Activated B cell treated with CpG ODN at 0.5 μM for 24 hours (primary cell): Measurements from ENCODE around the gene EVC. TPM values are rescaled to one million over a fixed set of nuclear protein-coding genes. Genes with fewer than 3 reads are reported as not detected.

Source experiments
- ATAC-seq: fragments of 200-7000 bp; cut with Tn5 transposase; one replicate; pipeline ENCODE4 v1.10.0; 2021; ENCODE audit warnings: low read depth, mild to moderate bottlenecking, moderate library complexity
- CTCF ChIA-PET: fragments of 350-600 bp; sonication (Branson Sonifier 250); formaldehyde crosslinking; loops from one replicate; lab custom pipeline; 2021; ENCODE audit warnings: antibody characterized with exemption; lab: Charles Lee
- POLR2A ChIA-PET: fragments of 350-600 bp; sonication (Branson Sonifier 250); formaldehyde crosslinking; loops from one replicate; lab custom pipeline; 2021; ENCODE audit warnings: antibody characterized with exemption; lab: Charles Lee
- DNase-seq: peaks from one replicate; pipeline ENCODE4 v3.0.0; 2022
- H3K27ac Mint-ChIP-seq: one replicate; pipeline ENCODE4 v1.8.0; 2020; ENCODE audit warnings: mixed read lengths
- H3K27me3 Mint-ChIP-seq: one replicate; pipeline ENCODE4 v1.8.0; 2021; ENCODE audit warnings: mixed read lengths
- H3K36me3 Mint-ChIP-seq: one replicate; pipeline ENCODE4 v1.8.0; 2021; ENCODE audit warnings: low read depth, mixed read lengths
- H3K4me1 Mint-ChIP-seq: one replicate; pipeline ENCODE4 v1.8.0; 2021; ENCODE audit warnings: mixed read lengths
- H3K4me3 Mint-ChIP-seq: one replicate; pipeline ENCODE4 v1.8.0; 2020; ENCODE audit warnings: mild to moderate bottlenecking, mixed read lengths
- H3K9me3 Mint-ChIP-seq: one replicate; pipeline ENCODE4 v1.8.0; 2020; ENCODE audit warnings: mixed read lengths
- intact Hi-C: fragments of 100-400 bp; cut with micrococcal nuclease; formaldehyde crosslinking; loops from one replicate; pipeline ENCODE4 v1.15.1; 2024
- total RNA-seq: library from RNA; stranded (reverse); gene quantifications from 2 replicates; pipeline ENCODE4 v1.2.3, GENCODE V29; 2022
- TF ChIP-seq, protein P1 (sequence below): fragments of 200-600 bp; IDR thresholded peaks from one replicate; pipeline ENCODE4 v1.8.0; 2022; ENCODE audit warnings: antibody characterized with exemption, mild to moderate bottlenecking

Gene EVC
- 0.16 and 0.76 TPM in 2 replicates for total RNA-seq

DNA sequence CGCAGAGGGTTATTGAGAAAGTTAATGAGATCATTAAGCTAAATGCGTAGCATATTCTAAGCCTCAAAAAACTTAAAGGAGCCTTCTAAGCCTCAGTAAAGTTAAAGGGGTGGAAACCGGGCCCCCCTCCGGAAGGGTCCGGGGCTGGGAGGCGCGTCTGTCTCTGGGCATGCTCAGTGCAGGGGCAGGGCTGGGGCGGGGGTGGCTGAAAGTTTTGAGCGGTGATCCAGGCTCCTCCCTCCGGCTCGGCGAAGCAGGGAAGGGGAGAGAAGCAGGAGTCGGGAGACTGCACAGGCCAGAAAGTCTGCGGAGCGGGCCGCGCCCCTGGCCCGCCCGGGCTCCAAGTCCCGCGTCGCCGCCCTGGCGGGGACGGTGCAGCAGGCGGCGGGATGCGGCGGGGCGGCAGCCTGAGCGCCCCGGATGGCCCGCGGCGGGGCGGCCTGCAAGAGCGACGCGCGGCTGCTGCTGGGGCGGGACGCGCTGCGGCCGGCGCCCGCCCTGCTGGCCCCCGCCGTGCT is at the start of gene EVC:
TSS of gene EVC (plus strand) at position 241 of the 518 bp plus-strand sequence. CDS start at position 421, 180 bp downstream.
- intact Hi-C loops = no loop called here
- no peak within 1 kb of the TSS for H3K27ac Mint-ChIP-seq
- TF ChIP-seq, protein P1, sequence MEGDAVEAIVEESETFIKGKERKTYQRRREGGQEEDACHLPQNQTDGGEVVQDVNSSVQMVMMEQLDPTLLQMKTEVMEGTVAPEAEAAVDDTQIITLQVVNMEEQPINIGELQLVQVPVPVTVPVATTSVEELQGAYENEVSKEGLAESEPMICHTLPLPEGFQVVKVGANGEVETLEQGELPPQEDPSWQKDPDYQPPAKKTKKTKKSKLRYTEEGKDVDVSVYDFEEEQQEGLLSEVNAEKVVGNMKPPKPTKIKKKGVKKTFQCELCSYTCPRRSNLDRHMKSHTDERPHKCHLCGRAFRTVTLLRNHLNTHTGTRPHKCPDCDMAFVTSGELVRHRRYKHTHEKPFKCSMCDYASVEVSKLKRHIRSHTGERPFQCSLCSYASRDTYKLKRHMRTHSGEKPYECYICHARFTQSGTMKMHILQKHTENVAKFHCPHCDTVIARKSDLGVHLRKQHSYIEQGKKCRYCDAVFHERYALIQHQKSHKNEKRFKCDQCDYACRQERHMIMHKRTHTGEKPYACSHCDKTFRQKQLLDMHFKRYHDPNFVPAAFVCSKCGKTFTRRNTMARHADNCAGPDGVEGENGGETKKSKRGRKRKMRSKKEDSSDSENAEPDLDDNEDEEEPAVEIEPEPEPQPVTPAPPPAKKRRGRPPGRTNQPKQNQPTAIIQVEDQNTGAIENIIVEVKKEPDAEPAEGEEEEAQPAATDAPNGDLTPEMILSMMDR = no peak

DNA sequence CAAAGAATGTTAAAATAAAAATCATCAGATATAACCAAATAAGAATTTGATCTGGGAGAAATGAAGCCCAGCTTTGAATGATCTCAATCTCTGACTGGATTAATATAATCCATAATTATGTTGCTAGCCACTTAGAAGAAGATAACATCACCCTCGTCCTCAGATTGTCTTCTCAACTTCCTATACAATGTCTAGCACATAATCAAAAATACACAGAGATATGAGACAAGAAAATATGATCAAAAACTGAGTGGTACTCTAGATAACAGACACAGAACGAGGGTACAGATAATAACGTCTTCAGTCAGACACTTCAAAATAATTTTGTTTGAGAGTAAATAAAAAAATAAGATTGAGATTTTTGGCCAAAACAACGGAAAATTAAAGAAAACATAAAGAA is 49.8 kb upstream of the EVC start:
- Mint-ChIP-seq H3K4me3 (no peak overlapping the region), H3K27ac (no peak overlapping the region), H3K27me3 (no peaks in the 10 kb centered on the region), H3K36me3 (no peaks in the 10 kb centered on the region), H3K9me3 (peaks cover 4% of the 10 kb centered on the region), H3K4me1 (no peaks in the 10 kb centered on the region)
- DNase-seq (no peak), ATAC-seq (no peak)
- ChIA-PET CTCF (no interaction called here), POLR2A (no interaction called here)
- intact Hi-C loops = no loop called here
- TF ChIP-seq, protein P1 = no peak

More for the DNA sequence above, at the start of gene EVC:
- ChIA-PET CTCF (no interaction called here), POLR2A (no interaction called here)
- peak; percentile 54 for ATAC-seq
- peak within 1 kb of the TSS; percentile 67 for H3K4me3 Mint-ChIP-seq
- peaks cover 22% of the 10 kb centered on the region for H3K4me1 Mint-ChIP-seq
- peaks cover 36% of the 10 kb centered on the region for H3K27me3 Mint-ChIP-seq
- no peak for DNase-seq
- H3K36me3 Mint-ChIP-seq = no peaks in the 10 kb centered on the region
- H3K9me3 Mint-ChIP-seq = peaks cover 9% of the 10 kb centered on the region

DNA sequence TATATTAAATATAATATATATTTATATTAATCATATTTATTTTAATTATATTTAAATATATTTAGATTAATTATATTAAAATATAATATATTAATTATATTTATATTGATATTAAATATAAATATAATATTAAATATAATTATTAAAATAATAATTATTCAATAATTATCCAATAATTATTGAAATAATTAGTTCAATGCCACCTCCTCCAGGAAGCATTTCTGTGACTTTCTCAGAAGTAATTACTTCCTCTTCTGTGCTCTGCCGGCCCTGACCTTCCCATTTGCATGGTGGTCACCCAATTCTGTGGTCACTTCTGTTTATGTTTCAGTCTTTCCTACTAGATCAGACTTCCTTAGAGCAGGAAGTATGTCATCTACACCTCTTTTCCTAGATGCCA is 48.4 kb upstream of the EVC start:
- H3K27me3 Mint-ChIP-seq = no peaks in the 10 kb centered on the region
- no peak overlapping the region for H3K27ac Mint-ChIP-seq
- intact Hi-C loops = no loop called here
- no peaks in the 10 kb centered on the region for H3K4me1 Mint-ChIP-seq
- TF ChIP-seq, protein P1 = no peak
- ChIA-PET POLR2A (no interaction called here), CTCF (no interaction called here)
- no peak overlapping the region for H3K4me3 Mint-ChIP-seq
- DNase-seq = no peak
- no peak for ATAC-seq
- H3K36me3 Mint-ChIP-seq = no peaks in the 10 kb centered on the region
- H3K9me3 Mint-ChIP-seq = peaks cover 9% of the 10 kb centered on the region

DNA sequence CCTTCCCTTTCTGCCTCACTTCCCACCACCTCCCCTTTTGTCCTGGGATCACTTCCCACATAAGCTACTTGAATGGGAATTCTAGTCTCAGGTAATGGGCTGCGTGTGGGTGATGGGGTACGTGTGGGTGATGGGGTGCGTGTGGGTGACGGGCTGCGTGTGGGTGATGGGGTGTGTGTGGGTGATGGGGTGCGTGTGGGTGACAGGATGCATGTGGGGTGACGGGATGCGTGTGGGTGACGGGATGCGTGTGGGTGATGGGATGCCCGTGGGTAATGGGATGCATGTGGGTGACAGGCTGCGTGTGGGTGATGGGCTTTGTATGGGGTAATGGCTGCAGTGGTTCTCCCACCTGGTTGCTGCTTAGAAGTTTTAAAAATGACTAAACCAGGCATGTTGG is 46.2 kb upstream of the EVC start:
- ChIA-PET CTCF (no interaction called here), POLR2A (no interaction called here)
- Mint-ChIP-seq H3K9me3 (peaks cover 9% of the 10 kb centered on the region), H3K27me3 (no peaks in the 10 kb centered on the region), H3K36me3 (no peaks in the 10 kb centered on the region), H3K4me3 (no peak overlapping the region), H3K4me1 (no peaks in the 10 kb centered on the region), H3K27ac (no peak overlapping the region)
- DNase-seq (no peak), ATAC-seq (no peak)
- intact Hi-C loops = no loop called here
- TF ChIP-seq, protein P1 = no peak

DNA sequence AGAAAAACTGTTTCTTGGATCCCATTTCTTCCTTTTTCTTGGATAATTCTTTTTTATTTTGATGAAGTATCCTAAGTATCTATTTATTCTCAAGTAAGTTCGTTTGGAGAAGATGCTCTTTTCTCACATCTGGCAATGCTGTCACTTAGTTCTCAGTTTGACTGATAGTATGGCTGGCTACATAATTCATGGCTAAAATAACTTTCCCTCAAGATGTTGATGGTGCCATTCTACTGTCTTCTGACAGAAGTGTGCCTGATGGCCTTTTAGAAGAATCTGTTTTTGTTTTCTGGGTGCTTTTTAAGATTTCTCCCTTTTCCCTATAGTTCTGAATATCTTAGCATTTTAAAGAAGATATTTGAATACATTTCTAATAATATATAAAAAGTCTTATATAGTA is 44.3 kb upstream of the EVC start:
- no peak for ATAC-seq
- H3K27me3 Mint-ChIP-seq = no peaks in the 10 kb centered on the region
- intact Hi-C loops = no loop called here
- peaks cover 8% of the 10 kb centered on the region for H3K9me3 Mint-ChIP-seq
- ChIA-PET POLR2A (no interaction called here), CTCF (no interaction called here)
- H3K4me3 Mint-ChIP-seq = no peak overlapping the region
- no peak for DNase-seq
- H3K27ac Mint-ChIP-seq = no peak overlapping the region
- H3K36me3 Mint-ChIP-seq = no peaks in the 10 kb centered on the region
- TF ChIP-seq, protein P1 = no peak
- no peaks in the 10 kb centered on the region for H3K4me1 Mint-ChIP-seq
